NCI-H345 treated with DMSO at 0.1 percent for 48 hours (cell line): ENCODE measurements around the gene ZNF23.

Experiments
- DNase-seq: peaks from one replicate; lab custom pipeline; 2025; ENCODE audit not compliant: unreplicated experiment; lab: John Stamatoyannopoulos, UW

Gene ZNF23

GRCh38 chr16:71472051-71472450 is 10.0 kb upstream of the ZNF23 start:
- no peak for DNase-seq

- DNase-seq: no peak
These were observed 5.8 kb upstream of the ZNF23 start for GRCh38 chr16:71467810-71468209.

- DNase-seq: no peak
These were observed 2.2 kb upstream of the ZNF23 start for GRCh38 chr16:71464231-71464630.

DNA sequence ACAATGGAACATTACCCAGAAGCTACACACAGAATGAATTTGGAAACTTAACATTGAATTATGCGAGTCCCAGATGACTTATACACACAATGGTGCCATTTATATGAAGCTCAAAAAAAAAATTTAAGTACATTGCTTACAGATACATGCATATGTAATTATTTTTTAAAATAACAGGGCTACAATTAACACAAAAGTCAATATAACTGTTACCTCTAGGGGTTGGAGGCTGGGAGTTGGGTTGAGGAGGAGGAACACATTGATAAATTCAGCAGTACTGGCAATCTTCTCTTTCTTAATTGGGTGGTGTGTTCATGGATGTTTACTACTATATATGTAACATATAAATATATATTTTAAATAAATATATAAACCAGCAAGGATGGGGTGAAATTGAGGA is 1.1 kb downstream of the ZNF23 start:
- DNase-seq: no peak

GRCh38 chr16:71460236-71460635 is 1.8 kb downstream of the ZNF23 start:
- no peak for DNase-seq

DNA sequence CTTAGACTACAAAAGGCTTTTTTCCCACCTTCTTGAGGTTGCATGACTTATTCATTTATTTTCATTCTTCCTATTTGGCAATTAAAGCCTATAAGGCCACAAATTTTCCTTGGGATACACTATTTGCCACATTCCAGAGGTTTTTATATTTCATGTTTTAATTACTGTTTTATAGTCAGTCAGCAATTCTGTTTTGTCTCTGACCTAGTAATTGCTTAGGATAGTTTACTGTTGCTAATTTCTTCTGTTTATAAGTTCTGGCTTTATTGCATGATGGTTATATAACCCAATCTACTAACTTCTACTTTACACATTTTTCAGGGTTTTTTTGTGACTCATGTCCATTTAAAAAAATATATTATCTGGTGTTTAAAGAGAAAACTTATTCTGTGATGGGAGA is 2.5 kb downstream of the ZNF23 start:
- no peak for DNase-seq

- DNase-seq: no peak
These were observed 5.2 kb downstream of the ZNF23 start for GRCh38 chr16:71456801-71457200.

GRCh38 chr16:71453036-71453435 is 9.0 kb downstream of the ZNF23 start:
- DNase-seq: no peak

DNA sequence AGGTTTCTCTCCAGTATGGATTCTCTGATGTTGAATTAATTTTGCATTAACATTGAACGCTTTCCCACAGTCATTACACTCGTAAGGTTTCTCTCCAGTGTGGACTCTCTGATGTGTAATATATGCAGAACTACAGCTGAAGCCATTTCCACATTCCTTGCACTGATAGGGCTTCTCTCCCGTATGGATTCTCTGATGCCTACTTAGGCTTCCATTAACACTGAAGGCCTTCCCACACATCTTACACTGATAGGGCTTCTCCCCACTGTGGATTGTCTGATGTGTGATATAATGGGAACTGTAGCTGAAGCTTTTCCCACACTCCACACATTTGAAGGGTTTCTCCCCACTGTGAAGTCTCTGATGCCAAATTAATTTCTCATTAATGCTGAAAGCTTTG is 13.0 kb downstream of the ZNF23 start:
- DNase-seq: no peak

DNA sequence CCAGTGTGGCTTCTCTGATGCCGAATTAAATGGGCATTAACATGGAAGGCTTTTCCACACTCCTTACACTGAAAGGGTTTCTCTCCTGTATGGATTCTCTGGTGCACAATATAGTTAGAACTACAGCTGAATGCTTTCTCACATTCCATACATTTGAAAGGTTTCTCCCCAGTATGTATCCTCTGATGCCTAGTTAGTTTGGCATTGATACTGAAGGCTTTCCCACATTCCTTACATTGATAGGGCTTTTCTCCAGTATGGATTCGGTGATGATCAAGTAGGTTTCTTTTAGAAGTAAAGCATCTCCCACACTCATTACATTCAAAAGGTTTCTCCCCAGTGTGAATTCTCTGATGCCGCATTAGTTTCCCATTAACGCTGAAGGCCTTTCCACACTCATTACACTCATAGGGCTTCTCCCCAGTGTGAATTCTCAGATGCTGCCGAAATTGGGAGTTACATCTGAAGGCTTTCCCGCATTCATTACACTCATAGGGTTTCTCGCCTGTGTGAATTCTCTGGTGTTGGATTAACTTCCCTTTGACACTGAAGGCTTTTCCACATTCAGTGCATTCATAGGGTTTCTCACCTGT is 13.7 kb downstream of the ZNF23 start:
- no peak for DNase-seq

- DNase-seq: no peak
These were observed 18.3 kb downstream of the ZNF23 start for GRCh38 chr16:71443714-71444113.

- no peak for DNase-seq
These were observed 20.0 kb downstream of the ZNF23 start, which contains the start of gene TLE7 for GRCh38 chr16:71442051-71442440. TLE7 (minus strand) TSS chr16:71442054; CDS start chr16:71433324, 8,730 bp downstream.

GRCh38 chr16:71441348-71442050 is 20.5 kb downstream of the ZNF23 start:
- DNase-seq: no peak

- no peak for DNase-seq
These were observed 21.2 kb downstream of the ZNF23 start for GRCh38 chr16:71440669-71441347.

DNA sequence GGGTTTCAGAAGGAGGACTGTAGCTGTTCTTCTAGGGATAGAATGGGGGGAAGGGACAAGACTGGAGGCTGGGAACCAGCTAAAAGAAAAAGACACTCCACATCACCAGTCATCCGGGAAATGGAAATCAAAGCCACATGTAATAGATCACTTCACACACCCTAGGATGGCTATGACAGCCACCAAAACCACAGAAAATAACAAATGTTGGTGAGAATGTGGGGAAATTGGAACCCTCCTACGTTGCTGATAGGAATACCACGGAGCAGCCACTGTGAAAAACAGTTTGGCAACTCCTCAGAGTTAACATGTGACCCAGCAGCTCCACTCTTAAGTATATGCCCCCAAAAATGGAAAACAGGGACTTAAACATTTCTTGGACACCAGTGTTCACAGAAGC is 22.5 kb downstream of the ZNF23 start:
- no peak for DNase-seq

- DNase-seq: no peak
These were observed 25.6 kb downstream of the ZNF23 start for GRCh38 chr16:71436473-71436872.

DNA sequence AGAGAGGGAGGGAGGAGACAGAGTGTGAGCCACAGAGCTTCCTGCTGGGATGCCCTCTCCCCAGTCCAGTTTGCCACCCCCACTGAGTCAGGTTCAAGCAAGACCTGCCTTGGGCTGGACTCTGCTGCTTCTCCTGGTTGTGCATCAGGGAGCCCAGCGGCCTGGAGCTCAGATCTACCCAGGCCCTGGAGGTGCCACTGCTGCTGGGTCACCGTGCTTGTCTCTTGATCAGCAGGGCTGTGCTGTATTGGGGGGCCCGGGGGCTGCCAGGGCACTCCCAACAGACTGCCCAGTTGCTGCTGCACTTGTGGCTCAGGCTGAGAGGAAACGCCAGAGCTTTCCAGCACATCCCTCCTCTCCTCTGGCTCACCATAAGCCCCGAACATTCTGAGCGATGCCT is 29.1 kb downstream of the ZNF23 start:
- no peak for DNase-seq

DNA sequence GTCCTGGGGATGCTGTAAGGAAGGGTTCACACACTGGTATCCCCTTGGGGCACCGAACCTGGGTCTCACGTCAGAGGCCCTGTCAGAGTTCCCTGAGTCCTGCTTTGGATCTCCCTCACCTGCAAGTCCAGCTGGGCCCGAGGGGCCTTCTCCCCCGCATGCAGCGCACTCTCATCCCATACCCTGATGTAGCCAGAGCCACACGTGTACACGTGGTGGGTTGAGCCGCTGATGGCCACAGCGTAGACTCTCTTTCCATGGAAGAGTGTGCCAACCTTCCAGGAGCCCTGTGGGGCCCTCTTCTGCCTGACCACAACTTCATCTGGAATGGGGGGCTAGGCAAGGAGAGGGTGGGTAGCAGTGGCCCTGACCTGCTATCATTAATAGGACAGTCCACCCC is 30.1 kb downstream of the ZNF23 start:
- DNase-seq: no peak

DNA sequence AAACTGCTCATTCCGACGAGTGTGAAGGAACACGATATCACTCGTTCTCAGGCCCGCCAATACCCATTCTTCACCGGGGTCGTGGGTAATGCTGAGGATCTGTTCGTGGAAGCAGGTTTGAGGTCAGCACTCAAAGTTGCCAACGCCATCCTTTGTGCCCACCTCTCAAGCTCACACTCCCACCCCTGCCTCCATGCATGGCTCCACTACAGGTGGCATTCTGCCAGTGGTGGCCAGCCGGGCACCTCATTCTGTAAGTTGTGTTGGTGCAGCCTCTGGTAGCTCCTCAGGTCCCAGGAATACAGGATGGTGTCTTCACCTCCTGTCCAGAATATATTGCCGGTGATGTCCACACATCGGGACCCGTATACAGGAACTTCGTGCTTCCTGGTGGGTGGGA is 30.9 kb downstream of the ZNF23 start:
- no peak for DNase-seq

DNA sequence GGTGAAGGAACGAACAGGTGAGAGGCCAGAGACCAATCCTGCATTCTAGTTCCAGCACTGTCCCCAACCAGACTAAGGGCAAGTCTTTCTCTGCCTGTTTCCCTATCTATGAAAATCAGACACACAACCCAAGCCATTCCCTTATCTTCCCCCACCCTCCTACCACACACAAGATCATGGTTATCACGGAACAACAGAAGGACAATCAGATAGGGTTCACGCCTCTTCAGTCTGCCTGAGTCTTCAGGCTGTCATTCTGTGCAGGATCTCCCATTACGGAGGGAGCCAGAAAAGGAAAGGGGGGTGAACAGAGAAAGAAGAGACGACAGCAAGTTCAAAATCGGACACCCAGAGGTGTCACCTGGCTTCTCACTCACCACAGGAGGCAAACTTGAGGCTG is 31.3 kb downstream of the ZNF23 start:
- no peak for DNase-seq

DNA sequence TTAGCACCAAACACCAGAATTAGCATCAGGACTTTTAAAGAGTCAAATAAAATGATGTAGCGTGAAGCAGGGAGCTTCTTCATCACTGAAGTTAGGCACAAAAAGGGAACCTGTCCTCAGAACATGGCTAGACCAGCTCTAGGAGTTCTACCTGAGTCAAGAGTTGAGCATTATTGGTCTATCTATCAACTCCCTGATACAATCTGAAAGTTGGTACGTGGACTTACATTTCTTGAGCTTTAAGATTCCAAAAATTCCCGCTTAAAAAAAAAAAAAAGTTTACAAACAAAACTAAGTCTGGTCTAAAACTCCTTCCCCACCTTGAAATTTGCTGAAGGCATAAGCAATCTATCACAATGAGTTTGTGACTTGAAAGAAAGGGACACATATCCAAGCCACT is 32.5 kb downstream of the ZNF23 start:
- no peak for DNase-seq

- DNase-seq: no peak
These were observed 33.2 kb downstream of the ZNF23 start for GRCh38 chr16:71428883-71429282.
